HCT116 (cell line): Measurements from ENCODE around the gene ZNF787. TPM values are rescaled to one million over a fixed set of nuclear protein-coding genes. Genes with fewer than 3 reads are reported as not detected.

Experiments
- ATAC-seq: fragments of 200-7000 bp; cut with Tn5 transposase; 2 replicates; pipeline ENCODE4 v1.9.1; 2020; ENCODE audit warnings: mild to moderate bottlenecking, moderate library complexity
- BruUV-seq: library from RNA; stranded (reverse); fragments of 400-500 nt; replicated peaks from 2 replicates; lab custom pipeline; 2021; lab: Mats Ljungman, UMichigan
- CTCF ChIA-PET: fragments of 300-600 bp; sonication (Branson Sonifier 250); formaldehyde crosslinking; loops from one replicate; lab custom pipeline; 2021; ENCODE audit warnings: antibody characterized with exemption; lab: Charles Lee
- POLR2A ChIA-PET: fragments of 300-600, 350-600 bp; sonication (Branson Sonifier 250); formaldehyde crosslinking; loops from one replicate; lab custom pipeline; 2021; ENCODE audit warnings: antibody characterized with exemption; lab: Charles Lee
- RAD21 ChIA-PET, 2 experiments: fragments of 300-600 bp; sonication (Branson Sonifier 250); formaldehyde crosslinking; loops; one replicate each; lab custom pipeline; 2023; ENCODE audit warnings: low total read pairs in 2 of 2; ENCODE audit not compliant: uncharacterized antibody in 2 of 2, unreplicated experiment in 2 of 2, low non-redundant PET in 1 of 2; lab: Charles Lee
- DNase-seq: peaks from one replicate; pipeline ENCODE4 v3.0.0-alpha.2; 2010; ENCODE audit warnings: low read depth, low spot score
- H2AFZ ChIP-seq: fragments of 200-600 bp; shearing (Covaris generic), sonication (generic); 2 replicates; pipeline ENCODE4 v1.6.1; 2017; ENCODE audit warnings: low read depth, mixed run types, mixed read lengths, antibody characterized with exemption, low read length; ENCODE audit not compliant: poor library complexity, severe bottlenecking
- H3K27ac ChIP-seq: 2 replicates; pipeline ENCODE4 v1.5.1; 2012; ENCODE audit warnings: low read depth, low read length
- H3K27me3 ChIP-seq: fragments of 200-600 bp; sonication (generic); 2 replicates; pipeline ENCODE4 v1.6.1; 2016; ENCODE audit warnings: mixed run types, low read length, mixed read lengths; ENCODE audit not compliant: insufficient read depth
- H3K36me3 ChIP-seq, 2 experiments: fragments of 200-500 bp in 1 of 2; fragments of 200-600 bp in 1 of 2; sonication (Bioruptor generic) in 1 of 2; sonication (generic) in 1 of 2; 2 replicates each; pipeline versions ENCODE4 v1.5.1 to v1.6.1; 2014 to 2016; ENCODE audit warnings: low read length in 2 of 2, inconsistent platforms in 1 of 2, mixed read lengths in 1 of 2, mixed run types in 1 of 2; ENCODE audit not compliant: insufficient read depth in 2 of 2, control insufficient read depth in 1 of 2
- H3K4me1 ChIP-seq, 2 experiments: fragments of 200-600 bp in 1 of 2; sonication (generic) in 1 of 2; 2 replicates each; pipeline versions ENCODE4 v1.5.1 to v1.6.1; 2012 to 2017; ENCODE audit warnings: low read length in 2 of 2, inconsistent platforms in 1 of 2, mild to moderate bottlenecking in 1 of 2, mixed read lengths in 1 of 2, mixed run types in 1 of 2, moderate library complexity in 1 of 2; ENCODE audit not compliant: insufficient read depth in 2 of 2, control insufficient read depth in 1 of 2
- H3K4me2 ChIP-seq: fragments of 200-600 bp; sonication (generic); 2 replicates; pipeline ENCODE4 v1.6.1; 2017; ENCODE audit warnings: mixed run types, low read length, mixed read lengths
- H3K4me3 ChIP-seq, 2 experiments: fragments of 200-600 bp in 1 of 2; sonication (generic) in 1 of 2; replicated peaks in 1 of 2; 2 replicates each; pipeline ENCODE4 v1.5.1; 2011 to 2016; ENCODE audit warnings: low read length in 2 of 2, control low read depth in 1 of 2, low read depth in 1 of 2, mild to moderate bottlenecking in 1 of 2, mixed read lengths in 1 of 2, mixed run types in 1 of 2
- H3K79me2 ChIP-seq: fragments of 200-600 bp; sonication (generic); 2 replicates; pipeline ENCODE4 v1.6.1; 2017; ENCODE audit warnings: mild to moderate bottlenecking, mixed run types, low read length, moderate library complexity, mixed read lengths; ENCODE audit not compliant: insufficient read depth
- H3K9ac ChIP-seq: fragments of 200-600 bp; sonication (generic); 2 replicates; pipeline ENCODE4 v1.6.1; 2016; ENCODE audit warnings: low read length, mixed read lengths
- H3K9me2 ChIP-seq: fragments of 200-600 bp; sonication (generic), shearing (Covaris generic); 2 replicates; pipeline ENCODE4 v1.6.1; 2017; ENCODE audit warnings: mixed run types, mild to moderate bottlenecking, moderate library complexity; ENCODE audit not compliant: insufficient read depth
- H3K9me3 ChIP-seq, 2 experiments: fragments of 200-500 bp in 1 of 2; fragments of 200-600 bp in 1 of 2; sonication (Bioruptor generic) in 1 of 2; sonication (generic) in 1 of 2; 2 replicates each; pipeline ENCODE4 v1.6.1; 2014 to 2017; ENCODE audit warnings: low read length in 2 of 2, mixed read lengths in 2 of 2, inconsistent platforms in 1 of 2, low read depth in 1 of 2, mild to moderate bottlenecking in 1 of 2, mixed run types in 1 of 2, moderate library complexity in 1 of 2; ENCODE audit not compliant: control insufficient read depth in 1 of 2, insufficient read depth in 1 of 2
- H4K20me1 ChIP-seq: fragments of 200-600 bp; sonication (generic), shearing (Covaris generic); 2 replicates; pipeline ENCODE4 v1.6.1; 2017; ENCODE audit warnings: mixed run types, mild to moderate bottlenecking, moderate library complexity; ENCODE audit not compliant: insufficient read depth
- CBX3 ChIP-seq: IDR thresholded peaks from 2 replicates; pipeline ENCODE4 v1.6.1; 2012; ENCODE audit warnings: low read depth
- ELF1 ChIP-seq: IDR thresholded peaks from 2 replicates; pipeline ENCODE4 v1.6.1; 2012; ENCODE audit warnings: low read depth, borderline replicate concordance
- EZH2 ChIP-seq: fragments of 200-600 bp; sonication (generic); IDR thresholded peaks from 2 replicates; pipeline ENCODE4 v1.6.1; 2017; ENCODE audit warnings: antibody characterized with exemption, mixed run types
- EZH2phosphoT487 ChIP-seq: fragments of 200-600 bp; IDR thresholded peaks from 2 replicates; pipeline ENCODE4 v1.6.1; 2018; ENCODE audit warnings: antibody characterized with exemption, borderline replicate concordance
- FOSL1 ChIP-seq: IDR thresholded peaks from 2 replicates; pipeline ENCODE4 v1.6.1; 2012; ENCODE audit warnings: low read depth
- JUND ChIP-seq: IDR thresholded peaks from 2 replicates; pipeline ENCODE4 v1.6.1; 2012
- MAX ChIP-seq: IDR thresholded peaks from 2 replicates; pipeline ENCODE4 v1.6.1; 2012
- POLR2A ChIP-seq: IDR thresholded peaks from 2 replicates; pipeline ENCODE4 v1.7.0; 2011; ENCODE audit warnings: borderline replicate concordance; ENCODE audit not compliant: insufficient read depth, insufficient read length; ENCODE audit errors: extremely low read depth
- POLR2AphosphoS5 ChIP-seq: IDR thresholded peaks from 2 replicates; pipeline ENCODE4 v1.6.1; 2011; ENCODE audit warnings: mild to moderate bottlenecking, low read depth, low read length, moderate library complexity
- RAD21 ChIP-seq: IDR thresholded peaks from 2 replicates; pipeline ENCODE4 v1.6.1; 2012; ENCODE audit warnings: low read depth, mild to moderate bottlenecking
- SIN3A ChIP-seq: IDR thresholded peaks from 2 replicates; pipeline ENCODE4 v1.6.1; 2012; ENCODE audit warnings: low read depth
- SP1 ChIP-seq: IDR thresholded peaks from 2 replicates; pipeline ENCODE4 v1.6.1; 2012; ENCODE audit warnings: low read depth
- SRF ChIP-seq: IDR thresholded peaks from 2 replicates; pipeline ENCODE4 v1.6.1; 2012; ENCODE audit warnings: low read depth
- TCF7L2 ChIP-seq: IDR thresholded peaks from 2 replicates; pipeline ENCODE4 v1.7.0; 2011; ENCODE audit warnings: borderline replicate concordance, inconsistent platforms; ENCODE audit not compliant: insufficient read depth, insufficient read length; ENCODE audit errors: extremely low read depth
- YY1 ChIP-seq: IDR thresholded peaks from 2 replicates; pipeline ENCODE4 v1.6.1; 2011; ENCODE audit warnings: low read length, low read depth, moderate library complexity, mild to moderate bottlenecking; ENCODE audit not compliant: insufficient replicate concordance; ENCODE audit errors: extremely low read depth
- ZNF274 ChIP-seq: fragments of 200-500 bp; sonication (Bioruptor generic); IDR thresholded peaks from 2 replicates; pipeline ENCODE4 v1.6.1; 2014; ENCODE audit warnings: mild to moderate bottlenecking, low read depth, low read length, inconsistent platforms
- intact Hi-C: fragments of 100-400 bp; cut with micrococcal nuclease; formaldehyde crosslinking; loops from 2 replicates; pipeline ENCODE4 v1.10.0; 2022
- total RNA-seq: library from RNA; stranded (reverse); gene quantifications from one replicate; pipeline ENCODE4 v1.2.1, GENCODE V29; 2021; ENCODE audit not compliant: unreplicated experiment
- TF ChIP-seq, protein P1 (sequence below): IDR thresholded peaks from 2 replicates; pipeline ENCODE4 v1.6.1; 2012
- TF ChIP-seq, protein P2 (sequence below): IDR thresholded peaks from 2 replicates; pipeline ENCODE4 v1.6.1; 2011; ENCODE audit warnings: mild to moderate bottlenecking, low read length, moderate library complexity; ENCODE audit not compliant: insufficient replicate concordance; ENCODE audit errors: extremely low read depth

Gene ZNF787
- total RNA-seq, 1 experiment from 2014 or later = 40.3 TPM

- Histone ChIP-seq H3K4me2 (no peak overlapping the region), H3K36me3 (peaks cover 0 to 7% of the 10 kb centered on the region in 2 experiments; a peak in 1 of 4 replicates), H3K79me2 (peaks cover 94% of the 10 kb centered on the region), H3K9me3 (no peaks in the 10 kb centered on the region), H3K27ac (no peak overlapping the region), H3K4me3 (no peak overlapping the region), H3K9me2 (no peaks in the 10 kb centered on the region), H3K4me1 (peaks cover 0 to 9% of the 10 kb centered on the region in 2 experiments; a peak in 1 of 4 replicates), H4K20me1 (peaks cover 4% of the 10 kb centered on the region; the same call in 1 of the 2 replicates), H3K27me3 (no peaks in the 10 kb centered on the region), H2AFZ (no peak overlapping the region), H3K9ac (no peak overlapping the region)
- ATAC-seq = no peak
- ChIA-PET RAD21 (no interaction called here), CTCF (no interaction called here), POLR2A (no interaction called here)
- TF ChIP-seq EZH2phosphoT487 (no peak), ELF1 (no peak), EZH2 (no peak), SRF (no peak), JUND (no peak), MAX (no peak), YY1 (no peak), SP1 (no peak), SIN3A (no peak), POLR2A (no peak), RAD21 (no peak), FOSL1 (no peak), ZNF274 (no peak), CBX3 (no peak), POLR2AphosphoS5 (no peak), TCF7L2 (no peak)
- TF ChIP-seq, protein P1, sequence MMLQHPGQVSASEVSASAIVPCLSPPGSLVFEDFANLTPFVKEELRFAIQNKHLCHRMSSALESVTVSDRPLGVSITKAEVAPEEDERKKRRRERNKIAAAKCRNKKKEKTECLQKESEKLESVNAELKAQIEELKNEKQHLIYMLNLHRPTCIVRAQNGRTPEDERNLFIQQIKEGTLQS = no peak
- TF ChIP-seq, protein P2, sequence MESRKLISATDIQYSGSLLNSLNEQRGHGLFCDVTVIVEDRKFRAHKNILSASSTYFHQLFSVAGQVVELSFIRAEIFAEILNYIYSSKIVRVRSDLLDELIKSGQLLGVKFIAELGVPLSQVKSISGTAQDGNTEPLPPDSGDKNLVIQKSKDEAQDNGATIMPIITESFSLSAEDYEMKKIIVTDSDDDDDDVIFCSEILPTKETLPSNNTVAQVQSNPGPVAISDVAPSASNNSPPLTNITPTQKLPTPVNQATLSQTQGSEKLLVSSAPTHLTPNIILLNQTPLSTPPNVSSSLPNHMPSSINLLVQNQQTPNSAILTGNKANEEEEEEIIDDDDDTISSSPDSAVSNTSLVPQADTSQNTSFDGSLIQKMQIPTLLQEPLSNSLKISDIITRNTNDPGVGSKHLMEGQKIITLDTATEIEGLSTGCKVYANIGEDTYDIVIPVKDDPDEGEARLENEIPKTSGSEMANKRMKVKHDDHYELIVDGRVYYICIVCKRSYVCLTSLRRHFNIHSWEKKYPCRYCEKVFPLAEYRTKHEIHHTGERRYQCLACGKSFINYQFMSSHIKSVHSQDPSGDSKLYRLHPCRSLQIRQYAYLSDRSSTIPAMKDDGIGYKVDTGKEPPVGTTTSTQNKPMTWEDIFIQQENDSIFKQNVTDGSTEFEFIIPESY = no peak
- no peak for DNase-seq
- intact Hi-C loops = no loop called here
- BruUV-seq = no TSS peak
Observed at GRCh38 chr19:56106993-56107392, 14.1 kb downstream of the ZNF787 start.
